GM12865 (cell line): ENCODE data around the gene BDH1.
"Not testable (repeated sequence)": the region's sequence is repeated elsewhere in the genome, so short reads cannot be mapped to it uniquely, and the experiment has no call there.

Source experiments
- DNase-seq: peaks from one replicate; pipeline ENCODE4 v3.0.0; 2010; ENCODE audit warnings: low read depth
- H3K4me3 ChIP-seq: 2 replicates; pipeline ENCODE4 v1.5.1; 2011; ENCODE audit warnings: mild to moderate bottlenecking, low read depth, low read length, control low read depth
- CTCF ChIP-seq: IDR thresholded peaks from 2 replicates; pipeline ENCODE4 v1.5.1; 2011; ENCODE audit warnings: low read length, control low read depth, low read depth, inconsistent platforms; ENCODE audit not compliant: insufficient read depth; ENCODE audit errors: missing control alignments

The BDH1 gene

GRCh38 chr3:197522881-197523441, 32.8 kb downstream of the BDH1 start:
- TF ChIP-seq CTCF: no peak
- no peak overlapping the region for H3K4me3 ChIP-seq
- no peak for DNase-seq

DNA sequence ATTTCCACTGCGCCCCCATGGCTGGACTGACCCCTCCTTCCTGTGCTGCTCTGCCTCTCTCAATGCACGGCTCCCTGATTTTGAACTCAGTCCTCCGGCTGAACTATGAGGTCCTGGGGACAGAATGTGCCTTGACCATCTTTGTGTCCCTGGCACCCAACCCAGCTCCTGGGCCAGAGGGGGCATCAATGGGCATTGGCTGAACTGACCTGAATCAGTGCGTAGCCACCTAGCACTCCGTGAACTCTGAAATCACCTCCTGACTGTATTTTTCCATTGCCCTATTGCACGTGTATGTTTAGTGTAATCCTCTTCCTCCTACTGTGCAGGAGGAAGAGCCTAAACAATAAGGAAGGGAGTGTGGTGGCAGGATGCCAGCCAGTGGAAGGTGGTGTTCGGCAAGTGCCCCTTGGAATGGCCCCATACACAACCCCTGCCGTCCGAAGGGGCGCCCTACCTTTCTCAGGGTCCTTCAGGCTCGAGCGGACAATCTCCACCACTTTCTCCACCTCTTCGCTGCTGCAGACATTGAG, 33.5 kb downstream of the BDH1 start:
- TF ChIP-seq CTCF: no peak
- no peak for DNase-seq
- H3K4me3 ChIP-seq: no peak overlapping the region

- no peak overlapping the region for H3K4me3 ChIP-seq
- TF ChIP-seq CTCF: no peak
- no peak for DNase-seq
Measured at GRCh38 chr3:197521277-197522182, 34.2 kb downstream of the BDH1 start.

DNA sequence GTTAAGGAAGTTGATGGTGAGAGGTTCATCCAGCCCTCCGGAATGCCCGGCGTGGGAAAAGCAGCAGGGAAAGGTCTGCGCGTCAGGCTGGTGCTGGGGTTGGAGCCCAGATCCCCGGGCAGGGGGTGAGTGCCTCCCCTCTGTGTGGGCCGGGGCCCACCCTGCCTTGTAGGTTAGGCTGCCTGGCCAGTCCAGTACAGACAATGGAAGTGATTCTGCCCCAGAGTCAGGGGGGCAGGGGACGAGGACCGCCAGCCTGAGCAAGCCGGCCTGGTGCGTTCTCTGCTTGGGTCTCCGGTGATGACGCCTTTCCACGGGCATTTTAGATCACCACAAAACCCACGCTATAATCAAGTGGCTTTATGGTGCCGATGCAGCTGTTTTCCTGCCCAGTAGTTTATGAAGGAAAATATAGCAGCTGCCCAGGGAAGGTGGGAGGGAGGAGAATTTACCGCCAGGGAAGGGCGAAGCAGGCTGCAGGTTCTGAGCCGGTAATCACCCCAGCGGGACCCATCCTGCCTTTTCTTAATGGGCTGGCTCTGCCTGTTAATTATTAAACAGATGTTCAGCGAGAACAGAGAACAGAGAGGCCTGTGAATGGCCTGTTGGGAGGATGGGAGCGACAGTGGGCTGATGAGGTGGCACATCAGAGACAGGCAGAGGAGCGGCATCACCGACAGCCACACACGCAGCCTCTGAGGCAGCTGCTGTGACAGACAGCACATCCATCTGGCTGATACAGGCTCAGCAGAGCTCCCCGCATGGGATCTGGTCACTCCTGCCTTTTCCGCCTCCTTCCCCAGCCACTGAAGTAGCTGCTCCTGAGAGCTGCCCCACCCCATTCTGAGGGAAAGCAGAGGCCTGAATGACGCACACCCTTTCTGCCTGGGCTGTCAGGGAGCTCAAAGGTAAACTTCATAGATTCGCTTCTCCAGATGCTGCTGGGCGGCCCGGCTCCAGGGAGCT, 35.2 kb downstream of the BDH1 start:
- no peak for TF ChIP-seq CTCF
- H3K4me3 ChIP-seq: no peak overlapping the region
- no peak for DNase-seq

GRCh38 chr3:197519801-197520211, 36.0 kb downstream of the BDH1 start:
- TF ChIP-seq CTCF: no peak
- no peak for DNase-seq
- no peak overlapping the region for H3K4me3 ChIP-seq

DNA sequence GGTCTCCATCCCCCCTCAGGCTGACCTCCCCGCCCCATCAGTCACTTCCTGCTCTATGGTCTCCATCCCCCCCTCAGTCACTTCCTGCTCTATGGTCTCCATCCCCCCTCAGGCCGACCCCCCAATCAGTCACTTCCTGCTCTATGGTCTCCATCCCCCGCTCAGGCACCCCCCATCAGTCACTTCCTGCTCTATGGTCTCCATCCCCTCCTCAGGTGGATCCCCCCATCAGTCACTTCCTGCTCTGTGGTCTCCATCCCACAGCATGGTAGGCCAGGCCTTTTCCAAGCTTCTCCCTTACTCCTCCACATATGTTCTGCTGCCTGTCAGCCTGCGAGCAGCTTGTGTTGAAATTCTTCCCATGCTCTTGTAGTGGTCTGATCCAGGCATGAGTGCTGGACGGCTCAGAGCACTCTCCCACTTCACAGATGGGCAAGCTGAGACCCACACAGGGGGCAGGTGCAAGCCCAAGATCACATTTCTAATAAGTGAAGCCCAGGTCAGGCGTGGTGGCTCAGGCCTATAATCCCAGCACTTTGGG, 36.8 kb downstream of the BDH1 start:
- TF ChIP-seq CTCF: no peak
- peak; percentile 25 for DNase-seq
- H3K4me3 ChIP-seq: no peak overlapping the region

- not testable (repeated sequence) for H3K4me3 ChIP-seq
- DNase-seq: peak; percentile 29
Measured at GRCh38 chr3:197517922-197518683, 37.7 kb downstream of the BDH1 start.

GRCh38 chr3:197516890-197517606, 38.7 kb downstream of the BDH1 start:
- not testable (repeated sequence) for DNase-seq, H3K4me3 ChIP-seq
